Measurements from ENCODE around the gene LTBP1.

LTBP1 gene

GRCh38 chr2:32931945-32932709 is 14.6 kb upstream of the LTBP1 start:
- DNase-seq = no peak

DNA sequence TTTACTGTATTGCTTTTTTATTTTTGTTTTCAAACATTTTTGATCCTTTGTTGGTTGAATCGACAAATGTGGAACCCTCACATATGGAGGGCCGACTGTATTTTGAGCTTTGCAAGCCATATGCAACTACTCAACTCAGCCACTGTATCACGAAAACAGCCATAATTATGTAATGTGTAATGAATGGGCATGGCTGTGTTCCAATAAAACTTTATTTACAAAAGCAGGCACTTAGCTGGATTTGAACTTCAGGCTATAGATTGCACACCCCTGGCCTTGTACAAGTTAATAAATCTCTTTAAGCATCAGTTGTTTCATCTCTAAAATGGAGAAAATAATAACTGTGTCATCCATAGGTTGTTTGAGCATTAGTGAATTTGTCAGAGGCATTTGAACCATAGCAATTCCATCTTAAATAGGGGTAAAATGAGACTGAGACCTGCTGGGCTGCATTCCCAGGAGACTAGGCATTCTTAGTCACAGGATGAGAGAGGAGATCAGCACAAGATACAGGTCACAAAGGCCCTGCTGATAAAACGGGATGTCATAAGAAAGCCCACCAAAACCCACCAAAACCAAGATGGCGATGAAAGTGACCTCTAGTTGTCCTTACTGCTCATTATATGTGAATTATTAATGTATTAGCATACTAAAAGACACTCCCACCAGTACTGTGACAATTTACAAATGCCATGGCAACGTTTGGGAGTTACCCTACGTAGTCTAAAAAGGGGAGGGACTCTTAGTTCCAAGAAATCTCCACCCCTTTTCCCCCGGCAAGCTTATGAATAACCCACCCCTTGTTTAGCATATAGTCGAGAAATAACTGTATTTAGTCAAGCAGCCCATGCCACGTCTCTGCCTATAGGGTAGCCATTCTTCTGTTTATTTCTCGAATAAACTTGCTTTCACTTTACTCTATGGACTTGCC is 13.7 kb upstream of the LTBP1 start:
- DNase-seq = no peak

GRCh38 chr2:32933756-32934095 is 13.0 kb upstream of the LTBP1 start:
- DNase-seq = no peak

- DNase-seq = no peak
Measured at GRCh38 chr2:32937602-32938448, 8.9 kb upstream of the LTBP1 start.

DNA sequence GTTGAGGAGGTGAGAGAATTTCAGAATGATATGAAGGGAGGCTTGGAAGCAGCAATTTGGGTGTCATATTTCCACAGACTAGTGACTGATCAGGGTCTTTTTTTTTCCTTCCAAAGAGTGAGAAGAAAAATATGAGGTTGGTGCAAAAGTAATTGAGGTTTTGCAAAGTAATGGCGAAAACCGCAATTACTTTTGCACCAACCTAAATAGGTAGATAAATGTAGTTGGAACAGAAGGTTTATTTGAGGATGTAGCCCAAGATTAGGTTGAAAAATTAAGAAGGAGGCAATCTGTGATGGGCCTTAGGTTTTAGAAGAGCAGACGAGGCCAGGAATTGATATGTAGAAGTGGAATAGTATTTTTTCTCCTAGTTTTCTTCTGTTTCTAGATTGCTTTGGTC is 7.8 kb upstream of the LTBP1 start:
- DNase-seq = no peak

GRCh38 chr2:32940316-32940997 is 6.3 kb upstream of the LTBP1 start:
- no peak for DNase-seq

- DNase-seq = no peak
Measured at GRCh38 chr2:32941944-32942690, 4.6 kb upstream of the LTBP1 start.

GRCh38 chr2:32942793-32943485 is 3.8 kb upstream of the LTBP1 start:
- DNase-seq = no peak

GRCh38 chr2:32945286-32945685 is 1.5 kb upstream of the LTBP1 start:
- DNase-seq = no peak

DNA sequence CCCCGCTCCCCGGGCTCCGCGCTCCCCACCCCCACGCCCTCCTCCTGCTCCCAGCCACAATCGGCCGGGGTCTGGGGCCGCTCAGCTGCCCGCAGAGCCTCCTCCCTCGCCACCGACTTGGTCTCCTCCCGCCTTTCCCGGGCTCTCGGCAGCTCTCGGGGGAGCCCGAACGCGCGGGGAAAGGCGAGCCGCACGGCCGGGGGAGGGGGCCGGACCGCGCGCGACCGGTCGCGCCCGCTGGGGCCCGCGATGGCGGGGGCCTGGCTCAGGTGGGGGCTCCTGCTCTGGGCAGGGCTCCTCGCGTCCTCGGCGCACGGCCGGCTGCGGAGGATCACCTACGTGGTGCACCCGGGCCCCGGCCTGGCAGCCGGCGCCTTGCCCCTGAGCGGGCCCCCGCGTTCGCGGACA is 327 bp downstream of the LTBP1 start:
- DNase-seq = no peak

DNA sequence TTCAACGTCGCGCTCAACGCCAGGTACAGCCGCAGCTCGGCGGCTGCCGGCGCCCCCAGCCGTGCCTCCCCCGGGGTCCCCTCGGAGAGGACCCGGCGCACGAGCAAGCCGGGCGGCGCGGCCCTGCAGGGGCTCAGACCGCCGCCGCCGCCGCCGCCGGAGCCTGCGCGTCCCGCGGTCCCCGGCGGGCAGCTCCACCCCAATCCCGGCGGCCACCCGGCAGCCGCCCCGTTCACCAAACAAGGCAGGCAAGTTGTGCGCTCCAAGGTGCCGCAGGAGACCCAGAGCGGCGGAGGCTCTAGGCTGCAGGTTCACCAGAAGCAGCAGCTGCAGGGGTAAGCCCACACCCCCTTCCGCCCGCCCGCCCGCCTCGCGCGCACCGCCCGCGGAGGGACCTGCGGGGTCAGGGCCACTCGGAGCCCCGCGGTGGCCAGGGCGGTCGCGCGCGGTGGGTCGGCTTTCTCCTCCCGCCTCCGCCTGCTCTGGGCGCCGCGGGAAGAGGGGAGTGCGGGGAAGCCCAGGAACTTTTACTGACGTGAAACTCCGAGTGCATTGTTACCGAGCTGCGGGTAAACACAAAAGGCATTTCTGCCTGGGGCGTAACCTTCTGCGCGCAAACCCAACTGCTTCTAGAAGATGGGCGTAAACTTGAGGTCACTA is 861 bp downstream of the LTBP1 start:
- DNase-seq = no peak

DNA sequence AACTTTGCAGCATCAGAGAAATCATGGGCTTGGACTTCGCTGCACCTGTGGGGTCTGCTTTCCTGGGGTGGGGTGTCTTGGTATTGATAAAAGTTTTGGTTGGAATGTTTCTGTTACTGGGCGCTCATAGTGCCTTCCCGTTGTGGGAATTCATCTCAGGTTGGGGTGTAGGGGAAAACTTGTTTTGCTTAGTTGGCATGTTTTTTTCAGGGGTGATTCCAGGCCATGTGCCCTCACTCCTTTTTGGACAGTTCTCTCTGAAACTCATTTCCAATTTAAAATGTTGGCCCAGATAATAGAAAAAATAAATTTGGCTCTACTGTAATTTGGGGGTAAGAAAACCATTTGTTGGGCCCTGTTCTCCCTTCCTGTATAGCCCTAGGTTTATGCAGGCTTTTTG is 1.5 kb downstream of the LTBP1 start:
- DNase-seq = no peak

- no peak for DNase-seq
Measured at GRCh38 chr2:32949260-32949659, 2.5 kb downstream of the LTBP1 start.

DNA sequence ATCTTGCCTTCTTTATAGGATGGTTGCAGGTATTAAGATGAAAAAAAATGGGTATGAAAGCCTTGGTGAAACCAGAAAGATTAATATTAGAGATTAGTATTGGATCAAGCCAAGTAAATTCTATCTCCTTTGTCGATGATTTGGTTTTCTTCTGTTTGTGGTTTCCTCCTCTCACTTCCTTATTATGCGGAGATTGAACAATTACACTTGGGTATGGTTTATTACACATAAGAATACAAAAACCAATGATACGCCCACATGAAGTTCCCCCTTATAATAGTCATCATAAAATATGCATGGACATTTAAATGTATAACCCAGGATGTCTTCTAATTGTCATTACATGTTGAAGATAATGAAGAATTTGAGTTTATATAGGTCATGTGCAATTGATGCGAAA is 4.9 kb downstream of the LTBP1 start:
- no peak for DNase-seq

DNA sequence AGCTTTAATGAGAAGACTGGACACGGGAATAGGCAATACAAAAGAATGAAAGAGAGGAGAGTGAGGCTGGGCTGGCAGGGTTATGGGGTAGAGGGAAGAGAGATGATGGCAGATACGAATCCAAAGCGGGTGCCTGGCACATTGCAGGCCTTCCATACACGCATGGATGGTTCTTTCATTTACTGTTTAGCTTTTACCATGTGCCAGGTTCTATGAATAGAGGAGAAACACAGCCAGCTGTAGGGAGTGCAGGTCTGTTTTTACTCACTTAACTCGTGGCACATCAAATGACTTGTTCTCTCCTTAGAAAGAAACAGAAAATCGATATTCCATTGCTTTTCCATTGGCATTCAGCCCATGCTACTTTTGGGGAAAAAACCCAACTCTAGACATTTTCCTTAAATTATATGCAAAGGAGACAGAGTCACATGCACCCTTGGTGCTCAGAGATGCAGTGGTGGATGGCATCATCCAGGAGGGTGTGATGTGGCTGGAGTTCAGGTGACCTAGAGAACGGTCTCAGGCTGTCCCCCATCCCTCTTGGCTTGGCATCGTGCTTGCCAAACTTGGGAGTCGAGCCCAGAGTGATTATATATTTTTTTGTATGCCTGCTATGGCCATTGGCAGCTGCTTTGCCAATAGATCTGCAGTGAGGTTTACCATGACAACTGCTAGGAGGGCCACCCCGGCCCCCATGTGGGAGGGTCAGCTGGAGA is 6.2 kb downstream of the LTBP1 start:
- no peak for DNase-seq

DNA sequence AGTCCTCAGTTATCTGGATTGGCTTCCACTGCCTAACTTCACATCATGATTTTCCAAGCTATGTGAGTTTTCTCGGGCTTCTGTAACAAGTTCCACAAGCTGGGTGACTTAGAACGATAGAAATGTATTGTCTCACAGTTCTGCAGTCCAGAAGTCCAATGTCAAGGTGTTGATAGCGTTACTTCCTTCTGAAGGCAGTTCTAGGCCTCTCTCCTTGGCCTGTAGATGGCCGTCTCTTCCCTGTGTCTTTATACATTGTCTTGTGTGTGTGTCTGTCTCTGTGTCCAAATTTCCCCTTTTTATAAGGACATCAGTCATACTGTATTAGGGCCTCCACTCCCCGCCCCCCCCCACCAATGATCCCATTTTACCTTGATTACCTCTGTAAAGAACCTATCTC is 7.5 kb downstream of the LTBP1 start:
- DNase-seq = no peak

DNA sequence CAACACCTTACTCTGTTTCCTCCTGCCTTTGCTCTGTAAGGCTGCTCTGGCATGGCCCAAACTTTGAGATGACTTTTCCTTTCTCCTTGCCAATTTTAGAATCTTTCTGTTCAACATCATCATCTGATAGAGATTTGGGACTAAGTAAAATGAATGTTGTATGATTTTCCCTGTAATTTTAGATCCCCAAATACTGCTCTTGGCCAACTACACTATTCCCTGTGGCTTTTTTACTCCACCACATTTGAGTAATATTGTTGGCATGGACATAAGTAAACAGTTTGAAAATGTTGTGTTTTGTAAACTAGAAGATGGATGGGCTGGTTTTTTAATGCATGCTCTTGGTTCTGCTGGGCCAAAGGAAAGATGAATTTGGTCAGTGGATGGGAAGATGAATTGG is 12.1 kb downstream of the LTBP1 start:
- no peak for DNase-seq

GRCh38 chr2:32960238-32960637 is 13.5 kb downstream of the LTBP1 start:
- no peak for DNase-seq

DNA sequence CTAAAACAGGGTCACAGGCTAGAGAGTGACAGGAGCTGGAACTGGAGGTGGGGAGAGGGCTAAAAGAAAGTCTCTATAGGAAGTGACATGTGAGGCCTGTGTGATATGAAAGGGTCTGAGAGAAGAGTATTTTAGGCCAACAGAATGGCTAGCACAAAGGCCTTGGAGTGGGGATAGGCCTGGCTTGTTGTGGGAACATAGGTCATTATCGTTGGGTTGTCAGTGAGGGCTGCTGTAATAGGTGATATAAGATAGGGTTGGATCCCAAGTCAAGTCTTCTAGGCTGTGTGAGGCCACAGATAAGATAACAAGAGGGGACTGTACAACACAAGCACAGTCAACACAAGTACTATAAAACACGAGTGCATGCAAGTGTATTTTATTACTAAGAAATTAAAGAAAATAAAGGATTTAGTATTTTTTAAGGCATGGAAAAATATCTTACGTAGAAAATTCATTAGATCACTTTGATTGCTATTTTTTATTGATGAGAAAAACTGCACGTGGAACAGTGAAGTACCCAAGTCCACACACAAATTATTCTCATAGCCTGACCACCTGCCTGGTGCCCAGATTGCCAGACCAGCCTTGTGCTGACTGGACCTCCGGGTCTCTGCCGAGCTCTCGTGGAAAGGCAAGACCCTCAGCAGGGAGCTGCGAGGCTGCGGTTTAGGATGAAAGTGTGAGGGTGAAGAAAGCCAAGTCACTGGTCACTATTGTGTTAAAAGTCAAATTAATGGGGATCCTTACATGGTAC is 14.1 kb downstream of the LTBP1 start:
- no peak for DNase-seq

Measured in NCI-H1436 treated with DMSO at 0.1 percent for 48 hours (cell line).